Fibroblast of lung (primary cell): ENCODE results near the gene CCL20. TPM values are rescaled to one million over a fixed set of nuclear protein-coding genes. Genes with fewer than 3 reads are reported as not detected.

Experiments used
- DNase-seq, 2 donors: peaks; one replicate each; pipeline versions ENCODE4 v3.0.0 to v3.0.0-alpha.2; 2010; ENCODE audit warnings: low read depth in 2 of 2
- H2AFZ ChIP-seq: 2 replicates; pipeline ENCODE4 v1.5.1; 2012; ENCODE audit warnings: low read length, control low read depth, inconsistent platforms
- H3K27ac ChIP-seq: 2 replicates; pipeline ENCODE4 v1.5.1; 2011; ENCODE audit warnings: low read length, control low read depth; ENCODE audit not compliant: insufficient read depth
- H3K27me3 ChIP-seq: 2 replicates; pipeline ENCODE4 v1.5.1; 2011; ENCODE audit warnings: mild to moderate bottlenecking, low read length; ENCODE audit not compliant: control insufficient read depth, insufficient read depth
- H3K36me3 ChIP-seq: 2 replicates; pipeline ENCODE4 v1.5.1; 2011; ENCODE audit warnings: low read length; ENCODE audit not compliant: control insufficient read depth, insufficient read depth
- H3K4me1 ChIP-seq: 2 replicates; pipeline ENCODE4 v1.5.1; 2011; ENCODE audit warnings: low read length; ENCODE audit not compliant: control insufficient read depth, insufficient read depth; ENCODE audit errors: extremely low read depth
- H3K4me2 ChIP-seq: 2 replicates; pipeline ENCODE4 v1.5.1; 2011; ENCODE audit warnings: low read length, control low read depth; ENCODE audit not compliant: insufficient read depth; ENCODE audit errors: extremely low read depth
- H3K4me3 ChIP-seq, 4 experiments: fragments of 200-600 bp in 1 of 4; sonication (generic) in 1 of 4; replicated peaks in 1 of 4; 2 replicates each; pipeline ENCODE4 v1.5.1; 2011 to 2016; ENCODE audit warnings: low read length in 4 of 4, low read depth in 3 of 4, mild to moderate bottlenecking in 3 of 4, control low read depth in 2 of 4, inconsistent platforms in 1 of 4, mixed read lengths in 1 of 4; ENCODE audit not compliant: insufficient read depth in 1 of 4; ENCODE audit errors: control extremely low read depth in 1 of 4
- H3K79me2 ChIP-seq: 2 replicates; pipeline ENCODE4 v1.5.1; 2012; ENCODE audit warnings: mild to moderate bottlenecking, low read length, inconsistent platforms; ENCODE audit not compliant: control insufficient read depth, insufficient read depth
- H3K9ac ChIP-seq: 2 replicates; pipeline ENCODE4 v1.5.1; 2011; ENCODE audit warnings: mild to moderate bottlenecking, low read length, control low read depth; ENCODE audit not compliant: insufficient read depth
- H3K9me3 ChIP-seq: 2 replicates; pipeline ENCODE4 v1.5.1; 2012; ENCODE audit warnings: low read depth, low read length; ENCODE audit not compliant: control insufficient read depth, insufficient read depth
- H4K20me1 ChIP-seq: 2 replicates; pipeline ENCODE4 v1.5.1; 2011; ENCODE audit warnings: low read length; ENCODE audit not compliant: control insufficient read depth, insufficient read depth; ENCODE audit errors: extremely low read depth
- CTCF ChIP-seq, 2 donors: IDR thresholded peaks in 1 of 2; conservative IDR thresholded peaks in 1 of 2; 1 replicate in 1 of 2; 2 replicates in 1 of 2; pipeline ENCODE4 v1.5.1; 2011 to 2012; ENCODE audit warnings: low read length in 2 of 2, control low read depth in 1 of 2, inconsistent platforms in 1 of 2, low read depth in 1 of 2, mild to moderate bottlenecking in 1 of 2
- EZH2 ChIP-seq: IDR thresholded peaks from 2 replicates; pipeline ENCODE4 v1.5.1; 2012; ENCODE audit warnings: low read length, control low read depth, mild to moderate bottlenecking; ENCODE audit errors: missing control alignments
- polyA plus RNA-seq, 2 donors: library from polyadenylated mRNA; depleted of rRNA in 1 of 2; stranded (reverse) in 1 of 2; unstranded in 1 of 2; fragments of >200 nt; gene quantifications; 2 replicates each; pipeline ENCODE4 v1.2.1, GENCODE V29; 2011 to 2012; ENCODE audit warnings: missing spikeins in 1 of 2
- total RNA-seq: library from RNA; depleted of rRNA; stranded (reverse); fragments of >200 nt; gene quantifications from 2 replicates; pipeline ENCODE4 v1.2.1, GENCODE V29; 2014

Gene CCL20
- total and polyA plus RNA-seq, 2 donors (not counting 1 experiment from before 2014, with no cell fraction given), result 0.23 TPM; not detected in 1

GRCh38 chr2:227849906-227850305, 36.3 kb downstream of the CCL20 start:
- Histone ChIP-seq H3K4me1 (no peaks in the 10 kb centered on the region), H3K9ac (no peak overlapping the region), H2AFZ (no peak overlapping the region), H3K27me3 (no peaks in the 10 kb centered on the region), H3K9me3 (no peaks in the 10 kb centered on the region), H3K27ac (no peak overlapping the region), H3K4me3 (no peak overlapping the region), H3K79me2 (no peaks in the 10 kb centered on the region), H3K36me3 (no peaks in the 10 kb centered on the region), H3K4me2 (no peak overlapping the region), H4K20me1 (no peaks in the 10 kb centered on the region)
- DNase-seq, result peak in 1 of 2 donors; percentile 74
- TF ChIP-seq EZH2 (no peak), CTCF (conservative IDR thresholded peaks at IDR 0.05 in 1 of 2, IDR thresholded peaks at IDR 0.05 in 1 of 2; ENCODE audit: low read depth in 1 of 2, low read length in 2 of 2) (no peak)

GRCh38 chr2:227853204-227853629, 39.6 kb downstream of the CCL20 start:
- DNase-seq, result peak; percentile 43 to 99
- no peak overlapping the region for H3K4me3 ChIP-seq
- no peaks in the 10 kb centered on the region for H3K79me2 ChIP-seq
- TF ChIP-seq EZH2 (no peak), CTCF (conservative IDR thresholded peaks at IDR 0.05 in 1 of 2, IDR thresholded peaks at IDR 0.05 in 1 of 2; ENCODE audit: low read depth in 1 of 2, low read length in 2 of 2) (no peak)
- no peak overlapping the region for H3K4me2 ChIP-seq
- H3K9ac ChIP-seq, result no peak overlapping the region
- no peaks in the 10 kb centered on the region for H3K4me1 ChIP-seq
- no peak overlapping the region for H2AFZ ChIP-seq
- no peak overlapping the region for H3K27ac ChIP-seq
- H4K20me1 ChIP-seq, result no peaks in the 10 kb centered on the region
- H3K36me3 ChIP-seq, result no peaks in the 10 kb centered on the region
- no peaks in the 10 kb centered on the region for H3K9me3 ChIP-seq
- H3K27me3 ChIP-seq, result no peaks in the 10 kb centered on the region

- Histone ChIP-seq H3K4me3 (no peak overlapping the region), H3K9ac (no peak overlapping the region), H3K27ac (no peak overlapping the region), H3K4me1 (no peaks in the 10 kb centered on the region), H3K9me3 (no peaks in the 10 kb centered on the region), H4K20me1 (no peaks in the 10 kb centered on the region), H2AFZ (no peak overlapping the region), H3K4me2 (no peak overlapping the region), H3K27me3 (no peaks in the 10 kb centered on the region), H3K79me2 (no peaks in the 10 kb centered on the region), H3K36me3 (no peaks in the 10 kb centered on the region)
- no peak for TF ChIP-seq CTCF (conservative IDR thresholded peaks at IDR 0.05 in 1 of 2, IDR thresholded peaks at IDR 0.05 in 1 of 2; ENCODE audit: low read depth in 1 of 2, low read length in 2 of 2)
- no peak for TF ChIP-seq EZH2
- DNase-seq, result peak in 1 of 2 donors; percentile 71
Observed at GRCh38 chr2:227853765-227854271, 40.2 kb downstream of the CCL20 start.
